HG02610 (cell line): Measurements from ENCODE around the gene RBM23.

Experiments used
- ATAC-seq: cut with Tn5 transposase; IDR thresholded peaks from one replicate; pipeline ENCODE4 v1.9.1; 2021; ENCODE audit warnings: mild to moderate bottlenecking, moderate library complexity; ENCODE audit not compliant: unreplicated experiment

The RBM23 gene

DNA sequence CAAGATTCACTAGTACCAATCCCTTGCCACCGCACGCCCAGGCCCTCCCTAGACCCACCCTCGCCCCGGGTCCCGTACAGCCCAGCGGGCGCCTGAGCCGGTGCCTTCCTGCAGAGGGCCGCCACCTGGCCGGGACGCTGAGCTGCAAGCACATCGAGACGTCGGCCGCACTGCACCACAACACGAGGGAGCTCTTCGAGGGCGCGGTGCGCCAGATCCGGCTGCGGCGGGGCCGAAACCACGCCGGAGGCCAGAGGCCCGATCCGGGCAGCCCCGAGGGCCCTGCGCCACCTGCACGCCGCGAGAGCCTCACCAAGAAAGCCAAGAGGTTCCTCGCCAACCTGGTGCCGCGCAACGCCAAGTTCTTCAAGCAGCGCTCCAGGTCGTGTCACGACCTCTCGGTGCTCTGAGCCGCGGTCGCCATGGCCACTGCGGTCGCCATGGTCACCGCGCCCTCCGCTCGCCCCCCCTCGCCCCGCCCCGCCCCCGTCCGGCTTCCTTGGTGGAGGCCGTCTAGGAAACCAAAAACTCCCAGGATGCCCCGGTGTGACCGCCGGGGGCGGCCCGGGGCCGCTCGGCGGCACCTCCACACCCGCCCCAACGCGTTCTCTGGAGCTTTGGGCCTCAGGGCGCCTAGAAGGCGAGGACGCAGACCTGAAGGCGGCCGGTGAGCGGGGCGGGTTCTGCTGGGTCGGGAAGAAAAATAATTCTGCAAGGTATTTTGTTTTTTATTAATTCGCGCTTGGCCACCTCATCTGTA is 32.3 kb downstream of the RBM23 start:
- peak; percentile 39 for ATAC-seq

DNA sequence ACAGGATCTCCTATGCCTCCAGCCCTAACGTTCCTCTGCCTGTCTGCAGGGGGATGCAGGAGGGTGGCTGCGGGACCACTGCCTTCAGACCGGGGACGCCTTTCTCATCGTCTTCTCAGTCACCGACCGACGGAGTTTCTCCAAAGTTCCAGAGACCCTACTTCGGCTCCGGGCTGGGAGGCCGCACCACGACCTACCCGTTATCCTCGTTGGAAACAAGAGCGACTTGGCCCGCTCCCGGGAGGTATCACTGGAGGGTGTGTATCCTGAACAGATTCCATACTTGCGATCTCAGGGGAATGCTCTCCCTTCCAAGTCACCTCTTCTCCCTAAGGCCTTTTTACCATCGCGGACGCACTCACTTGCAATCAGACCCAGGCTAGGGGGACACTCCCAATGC is 33.0 kb downstream of the RBM23 start:
- ATAC-seq: no peak

DNA sequence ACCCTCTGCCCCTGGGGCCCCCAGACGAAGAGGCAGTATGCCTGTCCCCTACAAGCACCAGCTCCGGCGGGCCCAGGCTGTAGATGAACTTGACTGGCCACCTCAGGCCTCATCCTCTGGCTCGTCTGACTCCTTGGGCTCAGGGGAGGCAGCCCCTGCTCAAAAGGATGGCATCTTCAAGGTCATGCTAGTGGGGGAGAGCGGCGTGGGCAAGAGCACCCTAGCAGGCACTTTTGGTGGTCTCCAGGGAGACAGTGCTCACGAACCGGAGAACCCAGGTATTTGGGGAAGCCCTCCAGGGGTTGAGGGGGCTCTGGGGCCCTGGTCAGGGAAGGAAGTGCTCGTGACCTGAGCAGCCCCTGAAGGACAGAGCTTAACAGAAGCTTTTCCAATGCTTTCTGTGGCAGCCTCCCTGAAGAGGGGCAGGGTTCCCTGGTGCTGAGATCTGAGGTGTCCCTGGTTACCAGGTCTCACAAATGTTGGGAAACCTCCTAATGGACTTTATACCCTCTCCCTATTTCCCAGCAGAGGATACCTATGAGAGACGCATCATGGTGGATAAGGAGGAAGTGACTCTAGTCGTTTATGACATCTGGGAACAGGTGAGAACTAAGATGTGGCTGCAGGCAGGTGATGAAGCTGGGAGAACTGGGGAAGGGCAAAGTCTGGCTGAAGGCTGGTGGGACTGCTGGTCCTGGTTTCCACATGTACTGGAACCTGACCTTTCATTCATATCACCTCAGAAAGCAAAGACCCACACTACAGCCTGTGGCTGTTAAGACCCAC is 34.0 kb downstream of the RBM23 start:
- ATAC-seq: no peak

DNA sequence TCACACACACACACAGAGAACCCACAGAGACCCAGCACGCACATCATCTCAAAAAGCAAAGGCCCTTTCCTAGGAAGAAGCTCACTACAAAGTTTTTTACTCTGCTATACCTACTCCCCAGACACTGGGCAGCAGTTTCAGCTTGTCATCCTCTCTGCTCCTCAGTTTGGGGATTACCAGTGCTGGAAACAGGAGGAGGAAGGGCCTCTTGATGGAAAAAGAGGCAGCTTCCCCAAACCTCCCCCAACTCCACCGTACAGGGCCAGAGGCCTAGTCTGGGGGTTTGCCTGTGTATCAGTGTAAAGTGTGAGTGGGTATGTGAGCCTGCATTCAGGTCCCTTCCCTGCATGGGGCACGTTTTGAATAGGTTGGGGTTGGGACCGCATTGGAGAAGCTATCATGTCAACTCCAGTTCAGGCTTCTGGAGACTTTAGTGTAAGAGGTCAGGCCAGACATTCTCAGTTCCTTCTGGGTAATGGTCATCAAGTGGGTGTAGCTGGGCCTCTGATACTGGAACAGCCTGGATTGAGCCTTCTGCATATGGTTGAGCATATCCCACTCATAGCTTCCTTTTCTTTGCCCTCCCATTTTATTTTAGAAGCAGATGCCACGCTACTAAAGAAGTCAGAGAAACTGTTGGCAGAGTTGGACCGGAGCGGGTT is 34.7 kb downstream of the RBM23 start:
- ATAC-seq: no peak

DNA sequence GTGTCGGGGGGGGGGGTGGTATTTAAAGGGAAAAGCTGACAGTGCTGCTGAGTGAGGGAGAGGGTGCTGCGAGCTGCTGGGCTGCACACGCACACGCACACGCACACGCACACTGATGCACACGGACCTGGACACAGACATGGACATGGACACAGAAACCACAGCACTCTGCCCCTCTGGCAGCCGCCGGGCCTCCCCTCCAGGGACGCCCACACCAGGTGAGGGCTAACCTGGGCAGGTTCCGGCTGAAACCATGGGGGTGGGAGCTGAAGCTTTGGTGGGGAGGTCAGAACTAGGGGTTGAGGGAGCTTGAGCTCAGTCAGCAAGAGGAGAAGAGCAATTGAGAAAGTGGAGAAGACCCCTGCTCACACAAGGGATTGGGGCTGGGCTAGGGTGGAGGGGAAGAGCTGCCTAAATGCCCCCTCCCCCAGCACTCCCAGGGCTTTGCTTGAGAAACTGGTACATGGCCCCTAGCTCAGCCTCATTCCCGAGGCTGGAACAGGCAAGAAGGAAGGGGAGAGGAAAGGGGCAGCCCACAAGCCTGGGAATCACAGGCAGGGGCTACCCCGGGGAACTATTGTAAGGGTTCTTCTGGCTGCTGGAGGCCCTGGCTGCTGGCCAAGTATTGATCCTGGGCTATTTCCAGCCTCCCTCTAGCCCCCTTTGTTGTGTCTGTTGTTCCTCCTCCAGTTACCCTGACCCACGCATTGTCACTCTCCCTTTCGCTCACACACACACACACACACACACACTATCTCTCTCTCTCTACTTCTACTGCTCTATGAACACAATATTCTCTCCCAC is 35.6 kb downstream of the RBM23 start, which contains the start of gene REM2:
Gene REM2 (plus strand): TSS at position 50 of the 804 bp plus-strand sequence. CDS start 66 bp downstream, at position 116.
- ATAC-seq: no peak

DNA sequence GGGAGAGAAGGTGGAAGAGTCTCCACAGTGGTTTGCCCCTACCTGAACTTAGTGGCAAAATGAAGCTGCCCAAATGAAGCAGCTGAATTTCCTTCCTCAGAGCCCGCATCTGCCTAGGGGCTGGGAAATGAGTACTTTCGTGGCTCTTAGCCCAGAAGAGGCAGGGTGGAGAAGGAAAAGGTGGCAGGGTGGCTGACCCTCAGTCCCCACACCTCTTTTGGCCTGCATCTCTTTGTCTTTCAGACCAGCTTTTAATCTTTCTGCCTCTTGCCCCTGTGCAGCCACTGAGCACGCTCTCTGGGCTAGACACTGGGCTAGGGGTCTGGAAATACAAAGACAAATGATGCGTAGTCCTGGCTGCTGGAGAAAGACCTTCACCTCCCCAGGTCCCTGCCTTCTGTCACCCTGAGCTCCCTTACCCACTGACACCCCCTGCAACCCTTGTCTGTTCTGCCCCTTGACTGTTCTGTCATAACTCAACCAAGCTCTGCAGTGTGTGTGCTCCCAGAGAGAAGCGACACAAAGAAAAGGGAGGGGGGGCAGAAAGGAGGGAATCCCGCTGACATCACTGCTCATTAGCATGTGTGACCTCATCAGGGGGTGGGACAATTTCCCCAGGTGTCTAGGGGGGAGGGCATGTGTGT is 36.3 kb downstream of the RBM23 start:
- ATAC-seq: no peak

DNA sequence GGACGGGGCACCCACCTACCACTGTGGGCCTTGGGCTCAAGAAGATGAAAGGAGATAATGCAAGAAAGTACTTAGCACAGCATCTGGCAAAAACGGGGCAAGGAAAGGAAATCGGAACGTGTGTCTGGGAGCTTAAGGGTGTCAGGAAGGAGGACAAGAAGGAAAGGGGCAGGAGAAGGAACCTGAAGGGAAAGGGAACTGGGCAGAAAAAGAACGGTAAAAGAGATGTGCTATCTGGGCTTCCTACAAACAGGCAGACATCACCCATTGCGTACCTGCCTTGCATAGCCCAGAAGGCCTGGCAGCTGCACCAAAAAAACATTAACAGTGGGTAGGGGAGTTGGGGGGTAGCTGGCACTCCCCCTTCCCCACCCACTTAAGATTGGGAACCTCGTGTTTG is 36.9 kb downstream of the RBM23 start:
- ATAC-seq: no peak

DNA sequence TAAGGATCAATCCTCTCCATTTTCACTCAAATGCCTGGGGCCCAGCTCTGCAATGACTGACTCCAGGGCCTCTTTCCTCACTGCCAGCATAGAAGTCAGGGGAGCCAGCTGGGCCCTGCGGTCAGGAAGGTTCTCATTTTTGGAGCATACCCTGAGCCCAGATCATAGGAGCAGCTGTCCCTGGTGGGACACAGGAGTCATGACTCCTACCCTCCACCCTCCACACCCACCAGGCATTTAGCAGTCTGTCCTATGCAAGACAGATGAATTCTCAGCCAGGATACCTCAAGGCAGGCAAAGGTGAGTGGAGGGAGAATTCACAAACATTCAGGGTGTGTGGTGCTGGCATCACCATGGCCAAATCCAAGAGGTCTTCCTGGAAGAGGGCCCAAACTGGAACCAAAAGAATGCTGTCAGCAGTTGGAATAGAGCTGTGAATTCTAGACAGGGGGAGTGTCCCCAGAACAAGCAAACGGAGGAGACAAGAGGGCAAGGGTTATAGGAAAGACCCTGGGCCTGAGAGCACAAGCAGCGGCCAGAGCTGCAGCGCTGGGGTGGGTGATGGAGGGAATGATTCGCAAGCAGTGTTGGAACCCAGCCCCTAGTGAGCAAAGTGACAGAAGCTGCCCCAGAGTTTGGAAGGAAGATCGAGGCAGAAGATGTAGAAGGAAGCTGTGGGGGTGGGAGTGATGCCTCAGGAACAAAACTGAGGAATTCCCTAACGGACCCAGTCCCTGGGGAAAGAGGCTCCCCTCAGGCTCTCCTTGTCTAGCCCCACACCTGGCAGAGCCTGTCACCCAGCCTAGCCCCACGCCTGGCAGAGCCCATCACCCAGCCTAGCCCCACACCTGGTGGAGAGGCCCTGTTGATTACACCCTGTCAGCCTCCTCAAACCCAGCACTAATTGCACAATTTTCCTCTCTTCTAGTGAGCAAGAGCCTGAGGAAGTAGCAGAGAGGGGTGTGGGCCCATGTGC is 40.4 kb downstream of the RBM23 start:
- no peak for ATAC-seq

DNA sequence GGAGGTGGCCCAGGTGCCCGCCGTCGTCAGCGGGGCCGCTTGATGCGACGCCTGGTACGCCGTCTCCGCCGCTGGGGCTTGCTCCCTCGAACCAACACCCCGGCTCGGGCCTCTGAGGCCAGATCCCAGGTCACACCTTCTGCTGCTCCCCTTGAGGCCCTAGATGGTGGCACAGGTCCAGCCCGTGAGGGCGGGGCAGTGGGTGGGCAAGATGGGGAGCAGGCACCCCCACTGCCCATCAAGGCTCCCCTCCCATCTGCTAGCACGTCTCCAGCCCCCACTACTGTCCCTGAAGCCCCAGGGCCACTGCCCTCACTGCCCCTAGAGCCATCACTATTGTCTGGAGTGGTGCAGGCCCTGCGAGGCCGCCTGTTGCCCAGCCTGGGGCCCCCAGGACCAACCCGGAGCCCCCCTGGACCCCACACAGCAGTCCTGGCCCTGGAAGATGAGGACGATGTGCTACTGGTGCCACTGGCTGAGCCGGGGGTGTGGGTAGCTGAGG is 41.9 kb downstream of the RBM23 start:
- no peak for ATAC-seq

DNA sequence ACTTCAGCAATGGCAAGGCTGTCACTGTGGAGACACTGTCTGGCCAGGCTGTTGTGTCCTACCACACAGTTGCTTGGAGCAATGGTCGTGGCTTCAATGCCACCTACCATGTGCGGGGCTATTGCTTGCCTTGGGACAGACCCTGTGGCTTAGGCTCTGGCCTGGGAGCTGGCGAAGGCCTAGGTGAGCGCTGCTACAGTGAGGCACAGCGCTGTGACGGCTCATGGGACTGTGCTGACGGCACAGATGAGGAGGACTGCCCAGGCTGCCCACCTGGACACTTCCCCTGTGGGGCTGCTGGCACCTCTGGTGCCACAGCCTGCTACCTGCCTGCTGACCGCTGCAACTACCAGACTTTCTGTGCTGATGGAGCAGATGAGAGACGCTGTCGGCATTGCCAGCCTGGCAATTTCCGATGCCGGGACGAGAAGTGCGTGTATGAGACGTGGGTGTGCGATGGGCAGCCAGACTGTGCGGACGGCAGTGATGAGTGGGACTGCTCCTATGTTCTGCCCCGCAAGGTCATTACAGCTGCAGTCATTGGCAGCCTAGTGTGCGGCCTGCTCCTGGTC is 43.1 kb downstream of the RBM23 start:
- ATAC-seq: no peak

DNA sequence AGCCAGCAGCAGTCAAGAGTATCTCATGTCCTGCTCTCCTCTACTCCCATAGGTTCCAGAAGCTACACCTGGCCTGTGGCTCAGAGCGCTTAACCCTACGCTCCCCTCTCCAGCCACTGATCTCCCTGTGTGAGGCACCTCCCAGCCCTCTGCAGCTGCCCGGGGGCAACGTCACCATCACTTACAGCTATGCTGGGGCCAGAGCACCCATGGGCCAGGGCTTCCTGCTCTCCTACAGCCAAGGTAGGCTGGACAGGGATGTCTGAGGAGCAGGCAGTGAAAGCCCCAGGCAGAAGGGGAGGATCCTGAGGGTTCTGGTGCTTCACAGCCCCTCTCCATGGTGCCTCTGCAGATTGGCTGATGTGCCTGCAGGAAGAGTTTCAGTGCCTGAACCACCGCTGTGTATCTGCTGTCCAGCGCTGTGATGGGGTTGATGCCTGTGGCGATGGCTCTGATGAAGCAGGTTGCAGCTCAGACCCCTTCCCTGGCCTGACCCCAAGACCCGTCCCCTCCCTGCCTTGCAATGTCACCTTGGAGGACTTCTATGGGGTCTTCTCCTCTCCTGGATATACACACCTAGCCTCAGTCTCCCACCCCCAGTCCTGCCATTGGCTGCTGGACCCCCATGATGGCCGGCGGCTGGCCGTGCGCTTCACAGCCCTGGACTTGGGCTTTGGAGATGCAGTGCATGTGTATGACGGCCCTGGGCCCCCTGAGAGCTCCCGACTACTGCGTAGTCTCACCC is 43.8 kb downstream of the RBM23 start:
- ATAC-seq: no peak

DNA sequence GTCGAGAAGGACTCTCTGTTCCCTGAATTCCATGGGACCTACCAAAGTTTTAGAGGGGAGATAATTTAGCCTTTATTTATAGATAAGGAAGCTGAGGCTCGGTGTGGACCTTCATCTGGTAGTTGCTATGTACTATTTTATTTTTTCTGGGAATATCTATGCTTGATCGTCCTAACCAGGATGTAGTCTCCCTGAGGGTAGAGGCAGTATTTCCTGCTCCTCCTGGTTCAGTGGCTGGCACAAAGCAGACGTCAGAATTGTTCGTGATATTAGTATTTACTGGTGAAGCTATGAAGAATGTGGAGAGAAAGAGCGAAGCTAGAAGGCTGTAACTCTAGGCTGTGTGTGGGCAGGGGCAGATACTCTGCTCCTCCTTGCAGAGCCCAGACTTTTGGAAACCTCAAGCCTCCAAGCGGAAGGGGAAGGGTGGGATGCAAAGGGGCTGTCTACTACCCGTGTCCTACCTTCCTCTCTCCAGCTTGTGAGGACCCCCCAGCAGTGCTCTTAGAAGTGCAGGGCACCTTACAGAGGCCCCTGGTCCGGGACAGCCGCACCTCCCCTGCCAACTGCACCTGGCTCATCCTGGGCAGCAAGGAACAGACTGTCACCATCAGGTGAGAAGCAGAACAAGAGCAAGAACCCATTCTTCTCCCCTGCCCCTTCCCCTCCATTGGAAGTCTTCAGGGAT is 46.0 kb downstream of the RBM23 start:
- no peak for ATAC-seq

DNA sequence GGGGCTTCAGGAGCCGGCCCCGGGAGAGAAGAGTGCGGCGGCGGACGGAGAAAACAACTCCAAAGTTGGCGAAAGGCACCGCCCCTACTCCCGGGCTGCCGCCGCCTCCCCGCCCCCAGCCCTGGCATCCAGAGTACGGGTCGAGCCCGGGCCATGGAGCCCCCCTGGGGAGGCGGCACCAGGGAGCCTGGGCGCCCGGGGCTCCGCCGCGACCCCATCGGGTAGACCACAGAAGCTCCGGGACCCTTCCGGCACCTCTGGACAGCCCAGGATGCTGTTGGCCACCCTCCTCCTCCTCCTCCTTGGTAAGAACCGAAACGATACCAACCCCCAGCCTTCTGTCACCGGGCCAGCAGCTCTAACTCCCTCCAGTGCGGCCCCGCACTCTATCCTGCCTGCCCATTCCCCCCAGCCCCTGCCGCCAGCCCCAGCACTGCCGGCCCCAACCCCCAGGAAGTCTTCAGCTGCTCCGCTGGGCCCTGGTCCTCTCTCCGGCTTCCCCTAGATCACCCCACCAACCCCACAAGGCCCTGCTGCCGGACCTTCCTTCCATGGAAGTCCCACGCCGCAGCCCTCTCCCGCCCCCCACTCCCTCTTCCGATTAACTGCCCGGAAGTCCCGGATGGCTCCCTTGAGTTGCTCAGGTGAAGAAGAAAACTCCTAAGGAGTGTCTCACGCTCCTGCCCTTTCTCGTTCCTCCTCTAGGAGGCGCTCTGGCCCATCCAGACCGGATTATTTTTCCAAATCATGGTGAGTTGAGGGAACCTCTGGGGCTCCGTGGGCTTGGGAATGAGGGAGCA is 46.7 kb downstream of the RBM23 start:
- peak; percentile 25 for ATAC-seq

DNA sequence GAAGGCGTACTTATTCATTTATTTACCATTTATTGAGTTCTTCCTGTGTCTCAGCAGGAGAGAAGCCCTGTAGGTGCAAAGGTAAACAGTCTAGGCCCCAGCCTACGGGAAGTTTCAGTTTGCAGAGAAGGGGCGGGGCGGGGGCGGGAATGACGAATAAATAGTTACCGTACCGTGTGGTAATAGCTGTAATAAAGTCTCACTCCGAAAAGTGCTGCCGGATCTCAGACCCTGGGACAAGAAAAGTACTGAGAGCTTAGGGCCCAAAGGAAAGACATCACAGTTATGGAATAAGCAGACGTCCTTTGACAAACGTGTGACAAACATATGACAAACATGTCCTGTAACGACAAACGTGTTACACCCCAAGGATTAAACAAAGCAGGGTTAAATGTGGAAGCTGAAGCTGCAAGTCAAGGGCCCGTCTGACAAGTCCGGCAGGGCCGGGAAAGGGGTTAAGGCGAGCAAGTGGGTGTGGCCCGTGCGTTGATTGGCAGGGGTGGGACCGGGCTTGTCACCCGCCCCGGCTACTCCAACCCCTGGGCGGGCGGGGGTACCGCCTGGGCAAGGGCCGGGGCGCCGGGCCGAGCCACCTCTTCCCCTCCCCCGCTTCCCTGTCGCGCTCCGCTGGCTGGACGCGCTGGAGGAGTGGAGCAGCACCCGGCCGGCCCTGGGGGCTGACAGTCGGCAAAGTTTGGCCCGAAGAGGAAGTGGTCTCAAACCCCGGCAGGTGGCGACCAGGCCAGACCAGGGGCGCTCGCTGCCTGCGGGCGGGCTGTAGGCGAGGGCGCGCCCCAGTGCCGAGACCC is 47.5 kb downstream of the RBM23 start, which contains the start of gene LRP10:
Gene LRP10 (plus strand): TSS at position 517 of the 809 bp plus-strand sequence. CDS start 564 bp downstream, outside the sequence.
- ATAC-seq: peak; percentile 75

DNA sequence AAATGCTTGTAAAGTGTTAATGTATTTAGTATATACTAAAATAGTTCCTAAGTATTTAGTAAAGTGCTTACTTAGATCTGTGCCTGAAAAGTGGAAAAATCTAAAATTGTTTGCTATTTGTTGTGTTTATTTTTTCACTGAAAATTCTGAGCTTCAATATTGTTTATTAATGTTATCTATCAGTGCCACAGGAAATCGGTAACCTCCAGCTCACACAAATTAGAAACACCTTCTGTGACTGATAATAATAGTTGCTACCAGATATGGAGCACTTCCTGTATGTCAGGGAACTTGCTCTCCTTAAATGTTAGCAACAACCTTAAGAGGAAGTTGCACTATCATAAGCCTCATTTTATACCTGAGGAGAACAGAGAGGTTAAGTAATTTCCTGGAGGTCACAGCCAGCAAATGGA is 48.1 kb downstream of the RBM23 start:
- ATAC-seq: peak; percentile 42

DNA sequence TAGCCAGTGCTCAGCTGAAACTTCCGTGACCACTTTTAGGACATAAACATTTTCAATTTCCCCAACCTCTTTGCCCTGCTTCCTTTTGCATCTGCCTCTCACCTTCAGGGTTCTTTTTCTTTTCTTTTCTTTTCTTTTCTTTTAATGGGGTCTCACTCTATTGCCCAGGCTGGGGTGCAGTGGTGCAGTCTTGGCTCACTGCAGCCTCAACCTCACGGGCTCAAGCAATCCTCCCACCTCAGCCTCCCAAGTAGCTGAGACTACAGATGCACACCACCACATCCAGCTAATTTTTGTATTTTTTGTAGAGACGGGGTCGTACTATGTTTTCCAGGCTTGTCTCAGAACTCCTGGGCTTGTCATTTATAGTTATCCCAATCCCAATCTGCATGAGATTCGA is 52.1 kb downstream of the RBM23 start:
- no peak for ATAC-seq
